SK-N-SH treated with all-trans-retinoic acid at 6 μM for 48 hours (cell line): ENCODE results near the gene SOX6.

Source experiments
- ATAC-seq: fragments of 200-7000 bp; cut with Tn5 transposase; 3 replicates; pipeline ENCODE4 v1.9.1; 2020; ENCODE audit warnings: mild to moderate bottlenecking, moderate library complexity
- BACH2 ChIP-seq: fragments of 250-450 bp; sonication (Bioruptor Pico); IDR thresholded peaks from 2 replicates; pipeline ENCODE4 v1.9.0; 2021; ENCODE audit warnings: mild to moderate bottlenecking, borderline replicate concordance
- ISL1 ChIP-seq: fragments of 250-450 bp; sonication (Bioruptor Pico); IDR thresholded peaks from 2 replicates; pipeline ENCODE4 v2.1.2; 2022; ENCODE audit warnings: mild to moderate bottlenecking, moderate library complexity
- OSR1 ChIP-seq: fragments of 250-450 bp; sonication (Bioruptor Pico); IDR thresholded peaks from 2 replicates; pipeline ENCODE4 v1.8.0; 2022; ENCODE audit warnings: moderate library complexity, mild to moderate bottlenecking, inconsistent platforms
- PPARA ChIP-seq: fragments of 250-450 bp; sonication (Bioruptor Pico); IDR thresholded peaks from 2 replicates; pipeline ENCODE4 v1.5.0; 2020; ENCODE audit warnings: mild to moderate bottlenecking, borderline replicate concordance
- RARB ChIP-seq: fragments of 250-450 bp; sonication (Bioruptor Pico); IDR thresholded peaks from 2 replicates; pipeline ENCODE4 v1.8.0; 2021; ENCODE audit warnings: mild to moderate bottlenecking, moderate library complexity
- TOX ChIP-seq: fragments of 250-450 bp; sonication (Bioruptor Pico); IDR thresholded peaks from 2 replicates; pipeline ENCODE4 v1.8.0; 2021; ENCODE audit warnings: mild to moderate bottlenecking, moderate library complexity, borderline replicate concordance
- ZC3H10 ChIP-seq: fragments of 250-450 bp; sonication (Bioruptor Pico); IDR thresholded peaks from 2 replicates; pipeline ENCODE4 v1.5.1; 2021; ENCODE audit warnings: mild to moderate bottlenecking, moderate library complexity
- ZFP3 ChIP-seq: fragments of 250-450 bp; sonication (Bioruptor Pico); IDR thresholded peaks from 2 replicates; pipeline ENCODE4 v1.5.0; 2020; ENCODE audit warnings: mild to moderate bottlenecking, moderate library complexity
- ZFP30 ChIP-seq: fragments of 450-650 bp; formaldehyde crosslinking; IDR thresholded peaks from 2 replicates; pipeline ENCODE4 v1.5.0; 2022; ENCODE audit warnings: mild to moderate bottlenecking, moderate library complexity
- ZNF565 ChIP-seq: fragments of 450-650 bp; formaldehyde crosslinking; conservative IDR thresholded peaks from 2 replicates; pipeline ENCODE4 v1.5.0; 2020; ENCODE audit warnings: low read depth, mild to moderate bottlenecking, moderate library complexity
- ZNF70 ChIP-seq: fragments of 450-650 bp; formaldehyde crosslinking; IDR thresholded peaks from 2 replicates; pipeline ENCODE4 v1.5.0; 2020; ENCODE audit warnings: mild to moderate bottlenecking, moderate library complexity
- TF ChIP-seq, protein P1 (sequence below): fragments of 250-450 bp; sonication (Bioruptor Pico); IDR thresholded peaks from 2 replicates; pipeline ENCODE4 v1.5.1; 2021; ENCODE audit warnings: mild to moderate bottlenecking, moderate library complexity
- TF ChIP-seq, protein P2 (sequence below): fragments of 250-450 bp; sonication (Bioruptor Pico); IDR thresholded peaks from 2 replicates; pipeline ENCODE4 v1.5.1; 2020; ENCODE audit warnings: low read depth, mild to moderate bottlenecking, moderate library complexity
- TF ChIP-seq, protein P3 (sequence below): fragments of 250-450 bp; sonication (Bioruptor Pico); IDR thresholded peaks from 2 replicates; pipeline ENCODE4 v1.5.0; 2020; ENCODE audit warnings: mild to moderate bottlenecking, moderate library complexity
- TF ChIP-seq, protein P4 (sequence below): fragments of 250-450 bp; sonication (Bioruptor Pico); IDR thresholded peaks from 2 replicates; pipeline ENCODE4 v1.8.0; 2021; ENCODE audit warnings: low read depth, mild to moderate bottlenecking, moderate library complexity, borderline replicate concordance
- TF ChIP-seq, protein P5 (sequence below): fragments of 250-450 bp; sonication (Bioruptor Pico); IDR thresholded peaks from 2 replicates; pipeline ENCODE4 v1.8.0; 2020; ENCODE audit warnings: mild to moderate bottlenecking, moderate library complexity, borderline replicate concordance

Gene SOX6

DNA sequence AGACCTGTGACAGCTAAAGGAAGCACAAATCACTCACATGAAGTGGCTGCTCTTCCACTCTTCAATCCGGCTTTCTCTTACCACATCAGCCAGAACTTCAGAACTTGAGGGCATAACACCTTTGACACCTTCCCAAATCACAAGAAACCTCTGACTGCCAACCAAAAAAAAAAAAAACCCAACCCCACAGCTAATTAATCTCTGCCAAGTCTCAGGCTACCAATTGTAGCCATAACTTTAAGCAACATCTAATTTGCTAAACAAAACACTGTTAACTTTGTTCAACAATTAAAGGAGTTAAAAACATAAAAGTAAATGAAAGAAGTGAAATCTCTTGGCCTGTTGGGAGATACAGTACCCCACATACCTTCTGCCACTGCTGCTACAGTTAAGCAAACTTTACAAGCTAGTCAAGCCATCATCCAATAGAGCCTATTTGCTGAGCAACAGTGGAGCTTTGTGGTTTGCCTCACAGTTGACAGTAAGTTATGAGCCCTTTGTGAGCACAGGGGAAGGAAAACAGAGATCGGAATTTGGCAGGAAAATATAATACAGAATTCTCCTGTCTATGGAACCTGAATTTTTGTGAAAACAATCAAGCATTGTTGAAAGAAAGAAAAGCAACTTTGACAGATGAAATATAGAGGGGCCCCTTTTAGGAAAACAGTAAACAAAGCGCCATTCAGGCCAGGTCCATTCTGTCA, at the start of gene SOX6:
Gene SOX6, minus strand, starts transcription at position 490 of the 704 bp plus-strand sequence. CDS start 15,298 bp downstream, outside the sequence.
- ATAC-seq: peak; percentile 79
- TF ChIP-seq PPARA (CRISPR knock-in tag) (no peak), OSR1 (CRISPR knock-in tag) (0 out of 2 replicates have a peak, but pooled peaks have one; percentile 30), ZC3H10 (0 out of 2 replicates have a peak, but pooled peaks have one; percentile 16)
- TF ChIP-seq, protein P1, sequence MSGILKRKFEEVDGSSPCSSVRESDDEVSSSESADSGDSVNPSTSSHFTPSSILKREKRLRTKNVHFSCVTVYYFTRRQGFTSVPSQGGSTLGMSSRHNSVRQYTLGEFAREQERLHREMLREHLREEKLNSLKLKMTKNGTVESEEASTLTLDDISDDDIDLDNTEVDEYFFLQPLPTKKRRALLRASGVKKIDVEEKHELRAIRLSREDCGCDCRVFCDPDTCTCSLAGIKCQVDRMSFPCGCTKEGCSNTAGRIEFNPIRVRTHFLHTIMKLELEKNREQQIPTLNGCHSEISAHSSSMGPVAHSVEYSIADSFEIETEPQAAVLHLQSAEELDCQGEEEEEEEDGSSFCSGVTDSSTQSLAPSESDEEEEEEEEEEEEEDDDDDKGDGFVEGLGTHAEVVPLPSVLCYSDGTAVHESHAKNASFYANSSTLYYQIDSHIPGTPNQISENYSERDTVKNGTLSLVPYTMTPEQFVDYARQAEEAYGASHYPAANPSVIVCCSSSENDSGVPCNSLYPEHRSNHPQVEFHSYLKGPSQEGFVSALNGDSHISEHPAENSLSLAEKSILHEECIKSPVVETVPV (CRISPR knock-in tag): no peak

DNA sequence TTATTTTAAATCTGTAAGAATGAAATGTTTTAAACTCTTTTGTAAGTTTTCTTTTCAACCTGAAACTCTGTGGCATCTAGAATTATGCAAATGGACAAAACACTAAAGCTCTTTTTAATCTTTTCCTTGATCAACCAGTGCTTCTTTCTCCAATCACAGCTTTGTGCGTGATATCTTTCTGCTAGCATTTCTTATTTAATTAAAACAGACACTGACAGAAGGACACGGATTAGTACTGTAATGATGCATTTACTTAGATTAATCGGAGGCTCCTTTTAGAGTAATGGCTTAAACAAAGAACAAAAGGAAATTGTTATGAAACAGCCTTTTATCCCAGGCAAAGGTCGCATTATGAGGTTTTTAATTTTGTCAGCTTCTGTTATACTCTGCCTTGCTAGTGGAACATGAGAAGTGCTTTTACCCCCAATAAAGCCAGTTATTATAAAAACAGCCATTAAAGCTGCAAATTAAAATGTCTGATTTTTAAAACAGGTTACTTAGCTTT, 48.5 kb upstream of the SOX6 start:
- TF ChIP-seq PPARA (CRISPR knock-in tag) (no peak), TOX (CRISPR knock-in tag) (no peak), ZFP30 (CRISPR knock-in tag) (no peak), ZFP3 (CRISPR knock-in tag) (no peak), ZNF565 (CRISPR knock-in tag) (no peak)
- TF ChIP-seq, protein P2, sequence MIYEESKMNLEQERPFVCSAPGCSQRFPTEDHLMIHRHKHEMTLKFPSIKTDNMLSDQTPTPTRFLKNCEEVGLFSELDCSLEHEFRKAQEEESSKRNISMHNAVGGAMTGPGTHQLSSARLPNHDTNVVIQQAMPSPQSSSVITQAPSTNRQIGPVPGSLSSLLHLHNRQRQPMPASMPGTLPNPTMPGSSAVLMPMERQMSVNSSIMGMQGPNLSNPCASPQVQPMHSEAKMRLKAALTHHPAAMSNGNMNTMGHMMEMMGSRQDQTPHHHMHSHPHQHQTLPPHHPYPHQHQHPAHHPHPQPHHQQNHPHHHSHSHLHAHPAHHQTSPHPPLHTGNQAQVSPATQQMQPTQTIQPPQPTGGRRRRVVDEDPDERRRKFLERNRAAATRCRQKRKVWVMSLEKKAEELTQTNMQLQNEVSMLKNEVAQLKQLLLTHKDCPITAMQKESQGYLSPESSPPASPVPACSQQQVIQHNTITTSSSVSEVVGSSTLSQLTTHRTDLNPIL (CRISPR knock-in tag): no peak
- TF ChIP-seq, protein P1 (CRISPR knock-in tag): no peak
- TF ChIP-seq, protein P3, sequence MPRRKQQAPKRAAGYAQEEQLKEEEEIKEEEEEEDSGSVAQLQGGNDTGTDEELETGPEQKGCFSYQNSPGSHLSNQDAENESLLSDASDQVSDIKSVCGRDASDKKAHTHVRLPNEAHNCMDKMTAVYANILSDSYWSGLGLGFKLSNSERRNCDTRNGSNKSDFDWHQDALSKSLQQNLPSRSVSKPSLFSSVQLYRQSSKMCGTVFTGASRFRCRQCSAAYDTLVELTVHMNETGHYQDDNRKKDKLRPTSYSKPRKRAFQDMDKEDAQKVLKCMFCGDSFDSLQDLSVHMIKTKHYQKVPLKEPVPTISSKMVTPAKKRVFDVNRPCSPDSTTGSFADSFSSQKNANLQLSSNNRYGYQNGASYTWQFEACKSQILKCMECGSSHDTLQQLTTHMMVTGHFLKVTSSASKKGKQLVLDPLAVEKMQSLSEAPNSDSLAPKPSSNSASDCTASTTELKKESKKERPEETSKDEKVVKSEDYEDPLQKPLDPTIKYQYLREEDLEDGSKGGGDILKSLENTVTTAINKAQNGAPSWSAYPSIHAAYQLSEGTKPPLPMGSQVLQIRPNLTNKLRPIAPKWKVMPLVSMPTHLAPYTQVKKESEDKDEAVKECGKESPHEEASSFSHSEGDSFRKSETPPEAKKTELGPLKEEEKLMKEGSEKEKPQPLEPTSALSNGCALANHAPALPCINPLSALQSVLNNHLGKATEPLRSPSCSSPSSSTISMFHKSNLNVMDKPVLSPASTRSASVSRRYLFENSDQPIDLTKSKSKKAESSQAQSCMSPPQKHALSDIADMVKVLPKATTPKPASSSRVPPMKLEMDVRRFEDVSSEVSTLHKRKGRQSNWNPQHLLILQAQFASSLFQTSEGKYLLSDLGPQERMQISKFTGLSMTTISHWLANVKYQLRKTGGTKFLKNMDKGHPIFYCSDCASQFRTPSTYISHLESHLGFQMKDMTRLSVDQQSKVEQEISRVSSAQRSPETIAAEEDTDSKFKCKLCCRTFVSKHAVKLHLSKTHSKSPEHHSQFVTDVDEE: no peak
- no peak for ATAC-seq

DNA sequence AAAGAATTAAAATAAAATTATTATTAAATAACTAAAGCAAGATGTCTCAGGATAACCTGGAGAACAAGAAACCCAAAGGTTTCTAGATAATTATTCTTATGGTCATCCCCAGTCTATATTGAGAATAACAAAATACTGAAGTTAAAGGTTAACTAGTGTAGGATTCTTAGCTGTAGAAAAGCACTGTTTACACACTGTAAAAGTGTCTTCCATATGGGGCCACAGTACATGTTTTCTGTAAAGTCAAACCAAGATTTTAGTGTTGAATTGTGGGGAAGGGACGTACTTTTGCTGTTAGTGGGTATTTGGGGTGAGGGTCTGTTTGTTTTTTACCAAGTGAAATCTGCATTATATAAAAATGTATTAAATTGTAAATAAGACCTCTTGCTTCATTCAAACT, 47.5 kb upstream of the SOX6 start:
- no peak for ATAC-seq

More for the DNA sequence above, 47.5 kb upstream of the SOX6 start:
- TF ChIP-seq TOX (CRISPR knock-in tag) (no peak), ISL1 (no peak), RARB (CRISPR knock-in tag) (no peak), ZNF70 (CRISPR knock-in tag) (no peak), BACH2 (CRISPR knock-in tag) (no peak), ZNF565 (CRISPR knock-in tag) (no peak)
- TF ChIP-seq, protein P4, sequence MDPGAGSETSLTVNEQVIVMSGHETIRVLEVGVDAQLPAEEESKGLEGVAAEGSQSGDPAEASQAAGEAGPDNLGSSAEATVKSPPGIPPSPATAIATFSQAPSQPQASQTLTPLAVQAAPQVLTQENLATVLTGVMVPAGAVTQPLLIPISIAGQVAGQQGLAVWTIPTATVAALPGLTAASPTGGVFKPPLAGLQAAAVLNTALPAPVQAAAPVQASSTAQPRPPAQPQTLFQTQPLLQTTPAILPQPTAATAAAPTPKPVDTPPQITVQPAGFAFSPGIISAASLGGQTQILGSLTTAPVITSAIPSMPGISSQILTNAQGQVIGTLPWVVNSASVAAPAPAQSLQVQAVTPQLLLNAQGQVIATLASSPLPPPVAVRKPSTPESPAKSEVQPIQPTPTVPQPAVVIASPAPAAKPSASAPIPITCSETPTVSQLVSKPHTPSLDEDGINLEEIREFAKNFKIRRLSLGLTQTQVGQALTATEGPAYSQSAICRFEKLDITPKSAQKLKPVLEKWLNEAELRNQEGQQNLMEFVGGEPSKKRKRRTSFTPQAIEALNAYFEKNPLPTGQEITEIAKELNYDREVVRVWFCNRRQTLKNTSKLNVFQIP (CRISPR knock-in tag): no peak
- TF ChIP-seq, protein P1 (CRISPR knock-in tag): no peak
- TF ChIP-seq, protein P5, sequence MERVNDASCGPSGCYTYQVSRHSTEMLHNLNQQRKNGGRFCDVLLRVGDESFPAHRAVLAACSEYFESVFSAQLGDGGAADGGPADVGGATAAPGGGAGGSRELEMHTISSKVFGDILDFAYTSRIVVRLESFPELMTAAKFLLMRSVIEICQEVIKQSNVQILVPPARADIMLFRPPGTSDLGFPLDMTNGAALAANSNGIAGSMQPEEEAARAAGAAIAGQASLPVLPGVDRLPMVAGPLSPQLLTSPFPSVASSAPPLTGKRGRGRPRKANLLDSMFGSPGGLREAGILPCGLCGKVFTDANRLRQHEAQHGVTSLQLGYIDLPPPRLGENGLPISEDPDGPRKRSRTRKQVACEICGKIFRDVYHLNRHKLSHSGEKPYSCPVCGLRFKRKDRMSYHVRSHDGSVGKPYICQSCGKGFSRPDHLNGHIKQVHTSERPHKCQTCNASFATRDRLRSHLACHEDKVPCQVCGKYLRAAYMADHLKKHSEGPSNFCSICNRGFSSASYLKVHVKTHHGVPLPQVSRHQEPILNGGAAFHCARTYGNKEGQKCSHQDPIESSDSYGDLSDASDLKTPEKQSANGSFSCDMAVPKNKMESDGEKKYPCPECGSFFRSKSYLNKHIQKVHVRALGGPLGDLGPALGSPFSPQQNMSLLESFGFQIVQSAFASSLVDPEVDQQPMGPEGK (CRISPR knock-in tag): no peak
